H9 (cell line): ENCODE results near the gene TCIRG1. TPM values are rescaled to one million over a fixed set of nuclear protein-coding genes. Genes with fewer than 3 reads are reported as not detected.

Experiments used
- DNase-seq: peaks from one replicate; pipeline ENCODE4 v3.0.0-alpha.2; 2017
- H2AFZ ChIP-seq: one replicate; pipeline ENCODE4 v1.6.1; 2013; ENCODE audit warnings: mild to moderate bottlenecking, low read length, control low read depth, moderate library complexity
- H2AK5ac ChIP-seq: 2 replicates; pipeline ENCODE4 v1.6.1; 2013; ENCODE audit warnings: low read length, control low read depth, mixed read lengths; ENCODE audit not compliant: insufficient read length
- H2BK120ac ChIP-seq: one replicate; pipeline ENCODE4 v1.6.1; 2013; ENCODE audit warnings: low read depth, mild to moderate bottlenecking, low read length, control low read depth, inconsistent platforms; ENCODE audit not compliant: poor library complexity, severe bottlenecking
- H2BK12ac ChIP-seq: 2 replicates; pipeline ENCODE4 v1.6.1; 2013; ENCODE audit warnings: low read length, control low read depth, mixed read lengths, low read depth; ENCODE audit not compliant: insufficient read length
- H2BK15ac ChIP-seq: 2 replicates; pipeline ENCODE4 v1.6.1; 2013; ENCODE audit warnings: low read depth, low read length, control low read depth
- H2BK20ac ChIP-seq: one replicate; pipeline ENCODE4 v1.6.1; 2013; ENCODE audit warnings: low read depth, mild to moderate bottlenecking, low read length, control low read depth, inconsistent platforms; ENCODE audit not compliant: poor library complexity, severe bottlenecking
- H2BK5ac ChIP-seq: 2 replicates; pipeline ENCODE4 v1.6.1; 2013; ENCODE audit warnings: low read length, control low read depth, mixed read lengths; ENCODE audit not compliant: insufficient read length
- H3K14ac ChIP-seq: 2 replicates; pipeline ENCODE4 v1.6.1; 2013; ENCODE audit warnings: low read length, control low read depth; ENCODE audit not compliant: insufficient read depth
- H3K18ac ChIP-seq: 2 replicates; pipeline ENCODE4 v1.6.1; 2013; ENCODE audit warnings: low read depth, mild to moderate bottlenecking, mixed read lengths, low read length, control low read depth; ENCODE audit not compliant: insufficient read length
- H3K23ac ChIP-seq: 2 replicates; pipeline ENCODE4 v1.6.1; 2013; ENCODE audit warnings: low read length, control low read depth, mixed read lengths, low read depth; ENCODE audit not compliant: insufficient read length
- H3K23me2 ChIP-seq: 2 replicates; pipeline ENCODE4 v1.6.1; 2013; ENCODE audit warnings: low read depth, mild to moderate bottlenecking, mixed read lengths, low read length, control low read depth; ENCODE audit not compliant: insufficient read length, poor library complexity, severe bottlenecking
- H3K27ac ChIP-seq: 2 replicates; pipeline ENCODE4 v1.5.1; 2013; ENCODE audit warnings: low read length, control low read depth, mixed read lengths, low read depth; ENCODE audit not compliant: insufficient read length
- H3K27me3 ChIP-seq: 2 replicates; pipeline ENCODE4 v1.6.1; 2013; ENCODE audit warnings: low read length, control low read depth, inconsistent platforms; ENCODE audit not compliant: insufficient read depth
- H3K4ac ChIP-seq: 2 replicates; pipeline ENCODE4 v1.6.1; 2013; ENCODE audit warnings: low read depth, mild to moderate bottlenecking, control low read depth, inconsistent platforms, low read length, moderate library complexity
- H3K4me1 ChIP-seq: 2 replicates; pipeline ENCODE4 v1.6.1; 2013; ENCODE audit warnings: low read length, control low read depth, inconsistent platforms; ENCODE audit not compliant: insufficient read depth
- H3K4me2 ChIP-seq: 2 replicates; pipeline ENCODE4 v1.6.1; 2013; ENCODE audit warnings: low read length, control low read depth, mixed read lengths; ENCODE audit not compliant: insufficient read length, insufficient read depth
- H3K56ac ChIP-seq: 2 replicates; pipeline ENCODE4 v1.6.1; 2013; ENCODE audit warnings: low read depth, mild to moderate bottlenecking, mixed read lengths, low read length, control low read depth; ENCODE audit not compliant: insufficient read length
- H3K79me1 ChIP-seq: 2 replicates; pipeline ENCODE4 v1.6.1; 2013; ENCODE audit warnings: low read depth, mild to moderate bottlenecking, moderate library complexity, low read length, control low read depth, inconsistent platforms; ENCODE audit not compliant: insufficient read depth, poor library complexity, severe bottlenecking
- H3K79me2 ChIP-seq: 2 replicates; pipeline ENCODE4 v1.6.1; 2013; ENCODE audit warnings: low read length, control low read depth, inconsistent platforms; ENCODE audit not compliant: insufficient read depth
- H3K9ac ChIP-seq: 2 replicates; pipeline ENCODE4 v1.6.1; 2013; ENCODE audit warnings: low read length, control low read depth, mixed read lengths; ENCODE audit not compliant: insufficient read length; ENCODE audit errors: extremely low read depth
- H3K9me3 ChIP-seq: one replicate; pipeline ENCODE4 v1.6.1; 2013; ENCODE audit warnings: low read depth, low read length, inconsistent platforms; ENCODE audit not compliant: control insufficient read depth
- H3T11ph ChIP-seq: one replicate; pipeline ENCODE4 v1.6.1; 2013; ENCODE audit warnings: mild to moderate bottlenecking, low read length, control low read depth, inconsistent platforms
- H4K20me1 ChIP-seq: one replicate; pipeline ENCODE4 v1.6.1; 2013; ENCODE audit not compliant: control insufficient read depth, insufficient read length, insufficient read depth
- H4K5ac ChIP-seq: 2 replicates; pipeline ENCODE4 v1.6.1; 2013; ENCODE audit warnings: low read depth, mild to moderate bottlenecking, mixed read lengths, low read length, control low read depth; ENCODE audit not compliant: insufficient read length
- H4K8ac ChIP-seq: replicated peaks from 2 replicates; pipeline ENCODE4 v1.6.1; 2013; ENCODE audit warnings: low read length, control low read depth, mixed read lengths, low read depth; ENCODE audit not compliant: insufficient read length
- H4K91ac ChIP-seq: 2 replicates; pipeline ENCODE4 v1.6.1; 2013; ENCODE audit warnings: low read depth, mild to moderate bottlenecking, moderate library complexity, mixed read lengths, low read length, control low read depth; ENCODE audit not compliant: insufficient read length
- H3K27ac Mint-ChIP-seq, 3 experiments: 2 replicates in 2 of 3; 3 replicates in 1 of 3; pipeline ENCODE4 v1.8.0; 2020 to 2021; ENCODE audit warnings: mixed read lengths in 3 of 3, mild to moderate bottlenecking in 1 of 3, moderate library complexity in 1 of 3
- H3K27me3 Mint-ChIP-seq: 2 replicates; pipeline ENCODE4 v1.8.0; 2021; ENCODE audit warnings: low read depth, mild to moderate bottlenecking, moderate library complexity, mixed read lengths
- H3K36me3 Mint-ChIP-seq, 3 experiments: 2 replicates in 2 of 3; 3 replicates in 1 of 3; pipeline ENCODE4 v1.8.0; 2020 to 2021; ENCODE audit warnings: low read depth in 3 of 3, mixed read lengths in 3 of 3; ENCODE audit not compliant: insufficient read depth in 1 of 3
- H3K4me1 Mint-ChIP-seq, 2 experiments: 2 replicates each; pipeline ENCODE4 v1.8.0; 2020; ENCODE audit warnings: mixed read lengths in 2 of 2
- H3K4me3 Mint-ChIP-seq, 2 experiments: 2 replicates in 1 of 2; 3 replicates in 1 of 2; pipeline ENCODE4 v1.8.0; 2020 to 2021; ENCODE audit warnings: mild to moderate bottlenecking in 2 of 2, mixed read lengths in 2 of 2, moderate library complexity in 1 of 2
- H3K9me3 Mint-ChIP-seq, 2 experiments: 2 replicates in 1 of 2; 3 replicates in 1 of 2; pipeline ENCODE4 v1.8.0; 2020; ENCODE audit warnings: mild to moderate bottlenecking in 2 of 2, mixed read lengths in 2 of 2, moderate library complexity in 1 of 2
- CTCF ChIP-seq: fragments of 200-600 bp; sonication (generic); conservative IDR thresholded peaks from 3 replicates; pipeline ENCODE4 v1.8.0; 2021; ENCODE audit warnings: antibody characterized with exemption, mild to moderate bottlenecking
- WGBS: extraction: QIAGEN DNeasy Blood & Tissue Kit; methylation state at CpG from one replicate; pipeline ENCODE4 v1.1.7; 2013; ENCODE audit warnings: missing lambda C conversion rate, low lambda C conversion rate, mixed read lengths; ENCODE audit not compliant: insufficient read length; ENCODE audit errors: extremely low coverage; 5-methylcytosine and 5-hydroxymethylcytosine counted together
- total RNA-seq: library from RNA; stranded (reverse); gene quantifications from 2 replicates; pipeline ENCODE4 v1.2.1, GENCODE V29; 2021

Gene TCIRG1
- total RNA-seq, 1 experiment from 2014 or later: 24.4 TPM

DNA sequence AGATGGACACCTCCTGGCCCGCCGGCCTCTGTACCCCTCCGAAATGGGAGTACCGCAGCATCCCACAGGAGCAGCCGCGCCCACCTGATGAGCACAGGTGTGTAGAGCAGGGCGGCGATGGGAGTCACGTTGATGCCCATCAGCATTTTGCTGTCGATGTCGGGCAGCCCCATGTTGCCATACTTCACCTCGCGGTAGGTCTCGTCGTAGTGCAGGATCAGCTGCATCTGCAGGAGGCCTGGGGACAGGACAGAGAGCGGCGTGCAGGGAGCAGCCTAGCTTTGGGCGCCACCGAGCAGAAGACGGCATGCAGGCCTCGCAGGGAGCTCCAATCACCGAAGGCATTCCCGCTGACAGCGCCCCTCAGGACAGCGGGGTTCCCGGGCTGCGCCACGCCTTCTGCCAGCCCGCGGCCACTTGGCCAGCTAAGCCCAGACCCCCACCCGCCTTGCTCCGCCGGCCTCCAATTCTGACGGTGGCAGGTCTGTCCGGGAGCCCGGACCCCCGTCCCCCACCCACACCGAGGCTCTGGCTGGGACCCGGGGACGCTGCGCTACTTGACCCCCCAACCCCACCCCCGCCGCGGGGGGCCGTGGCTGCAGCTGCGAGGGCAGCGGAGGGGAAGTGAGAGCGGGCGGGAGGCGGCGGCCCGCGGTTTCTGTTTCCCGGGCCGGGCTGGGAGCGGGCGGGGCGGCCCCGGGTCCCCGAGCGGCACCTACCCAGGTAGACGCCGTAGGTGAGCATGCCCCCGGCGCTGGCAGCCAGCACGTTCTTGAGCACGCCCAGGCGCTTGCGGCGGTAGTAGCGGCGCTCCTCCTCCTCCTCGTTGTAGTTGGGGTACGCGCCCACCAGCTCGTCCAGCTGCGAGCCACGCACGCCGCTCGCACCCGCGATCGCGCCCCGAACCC is 35.6 kb upstream of the TCIRG1 start:
- no peak overlapping the region for H3K18ac ChIP-seq
- no peak overlapping the region for H3K4ac ChIP-seq
- no peak for TF ChIP-seq CTCF
- H3K9ac ChIP-seq: no peak overlapping the region
- H3K4me2 ChIP-seq: peak overlapping the region; percentile 35
- Mint-ChIP-seq H3K4me3 (peak overlapping the region; percentile 69 to 79), H3K27ac (no peak overlapping the region; a peak in 1 of 7 replicates), H3K27me3 (peaks cover 12% of the 10 kb centered on the region), H3K4me1 (peaks cover 13 to 17% of the 10 kb centered on the region in 2 experiments), H3K9me3 (no peaks in the 10 kb centered on the region; a peak in 1 of 5 replicates), H3K36me3 (no peaks in the 10 kb centered on the region; a peak in 1 of 7 replicates)
- H3K23ac ChIP-seq: no peak overlapping the region
- H4K91ac ChIP-seq: no peak overlapping the region
- no peak overlapping the region for H2BK12ac ChIP-seq
- no CpG with 5 or more reads among the region's 86 CpGs for WGBS
- H3K79me2 ChIP-seq: no peaks in the 10 kb centered on the region
- H2AFZ ChIP-seq: no peak overlapping the region
- no peak overlapping the region for H2BK5ac ChIP-seq
- H3K27ac ChIP-seq: no peak overlapping the region
- H3K14ac ChIP-seq: no peak overlapping the region
- H3K56ac ChIP-seq: no peak overlapping the region
- H2BK15ac ChIP-seq: no peak overlapping the region
- no peak overlapping the region for H4K8ac ChIP-seq
- H2BK20ac ChIP-seq: no peak overlapping the region
- no peaks in the 10 kb centered on the region; the same call in 1 of the 2 replicates for H3K4me1 ChIP-seq
- no peaks in the 10 kb centered on the region for H3K9me3 ChIP-seq
- H3T11ph ChIP-seq: no peak overlapping the region
- H3K27me3 ChIP-seq: no peaks in the 10 kb centered on the region
- DNase-seq: peak; percentile 58
- no peaks in the 10 kb centered on the region for H4K20me1 ChIP-seq
- no peaks in the 10 kb centered on the region for H3K79me1 ChIP-seq
- peaks cover 4% of the 10 kb centered on the region for H3K23me2 ChIP-seq
- H2BK120ac ChIP-seq: no peak overlapping the region
- no peak overlapping the region for H4K5ac ChIP-seq
- no peak overlapping the region for H2AK5ac ChIP-seq
